IgD-negative memory B cell (primary cell): ENCODE data around the gene NHSL2. TPM values are rescaled to one million over a fixed set of nuclear protein-coding genes. Genes with fewer than 3 reads are reported as not detected.
"Not testable (repeated sequence)": the region's sequence is repeated elsewhere in the genome, so short reads cannot be mapped to it uniquely, and the experiment has no call there.

Experiments
- H3K27ac Mint-ChIP-seq, 3 donors: one replicate each; pipeline ENCODE4 v1.8.0; 2020 to 2022; ENCODE audit warnings: mild to moderate bottlenecking in 3 of 3, mixed read lengths in 3 of 3, moderate library complexity in 1 of 3
- H3K27me3 Mint-ChIP-seq: one replicate; pipeline ENCODE4 v1.8.0; 2021; ENCODE audit warnings: mixed read lengths
- H3K36me3 Mint-ChIP-seq: one replicate; pipeline ENCODE4 v1.8.0; 2020; ENCODE audit warnings: mild to moderate bottlenecking, mixed read lengths
- H3K4me1 Mint-ChIP-seq, 3 donors: one replicate each; pipeline ENCODE4 v1.8.0; 2020 to 2022; ENCODE audit warnings: mixed read lengths in 3 of 3, mild to moderate bottlenecking in 1 of 3
- H3K4me3 Mint-ChIP-seq, 4 donors: one replicate each; pipeline ENCODE4 v1.8.0; 2020 to 2022; ENCODE audit warnings: mild to moderate bottlenecking in 4 of 4, mixed read lengths in 4 of 4, moderate library complexity in 3 of 4
- H3K9me3 Mint-ChIP-seq, 3 donors: one replicate each; pipeline ENCODE4 v1.8.0; 2020 to 2021; ENCODE audit warnings: mixed read lengths in 3 of 3, mild to moderate bottlenecking in 1 of 3
- polyA plus RNA-seq: library from polyadenylated mRNA; unstranded; fragments of 300-500 nt; fragmentation: Illumina TruSeq; gene quantifications from one replicate; pipeline ENCODE4 v1.2.3, GENCODE V29; 2021

The NHSL2 gene
- polyA plus RNA-seq, 1 donor from 2014 or later, result 0.83 TPM

DNA sequence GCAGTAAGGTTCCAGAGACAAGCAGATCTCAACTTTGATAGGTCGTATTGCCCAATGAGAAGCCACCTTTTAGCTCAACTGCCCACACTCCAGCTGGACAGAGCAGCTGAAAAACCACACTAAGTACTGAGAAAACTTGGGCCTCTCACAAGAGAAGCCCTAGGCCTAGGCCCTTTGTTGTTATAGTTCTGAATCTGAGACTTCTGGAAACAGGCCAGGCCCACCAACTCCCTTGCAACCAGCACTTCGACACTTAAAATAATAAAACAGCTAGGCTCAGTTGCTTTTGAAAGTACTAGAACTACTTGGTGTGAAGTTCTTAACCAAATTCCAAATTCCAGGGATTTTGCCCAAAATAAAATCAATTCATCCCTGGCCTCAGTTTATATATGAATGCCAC is 234.5 kb downstream of the NHSL2 start:
- Mint-ChIP-seq H3K27ac (no peak overlapping the region), H3K4me3 (no peak overlapping the region), H3K27me3 (peaks cover 3% of the 10 kb centered on the region), H3K36me3 (no peaks in the 10 kb centered on the region), H3K4me1 (peaks cover 0 to 11% (median 11%) of the 10 kb centered on the region in 3 donors), H3K9me3 (no peaks in the 10 kb centered on the region)

DNA sequence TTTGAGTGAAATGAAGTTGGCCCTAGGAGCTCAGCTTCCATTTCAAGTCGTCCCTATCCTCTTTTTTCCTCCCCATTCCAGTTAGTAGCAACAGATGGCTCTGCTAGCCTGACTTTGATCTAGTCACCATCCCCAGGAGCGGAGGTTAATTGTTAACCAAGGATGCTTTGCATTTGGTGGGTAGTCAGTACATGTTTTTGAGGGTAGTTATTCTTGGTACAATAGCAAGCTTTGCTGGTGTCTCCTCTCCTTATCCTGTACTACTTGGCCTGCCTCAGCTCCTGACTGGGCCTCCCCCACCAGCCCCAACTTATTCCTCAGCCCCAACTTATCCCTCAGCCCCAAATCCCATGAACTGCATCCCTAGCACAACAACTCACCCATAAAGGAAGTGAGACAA is 235.9 kb downstream of the NHSL2 start:
- no peaks in the 10 kb centered on the region for H3K36me3 Mint-ChIP-seq
- H3K4me3 Mint-ChIP-seq, result no peak overlapping the region
- peaks cover 0 to 7% (median 6%) of the 10 kb centered on the region in 3 donors for H3K4me1 Mint-ChIP-seq
- no peaks in the 10 kb centered on the region for H3K9me3 Mint-ChIP-seq
- no peak overlapping the region for H3K27ac Mint-ChIP-seq
- no peaks in the 10 kb centered on the region for H3K27me3 Mint-ChIP-seq

DNA sequence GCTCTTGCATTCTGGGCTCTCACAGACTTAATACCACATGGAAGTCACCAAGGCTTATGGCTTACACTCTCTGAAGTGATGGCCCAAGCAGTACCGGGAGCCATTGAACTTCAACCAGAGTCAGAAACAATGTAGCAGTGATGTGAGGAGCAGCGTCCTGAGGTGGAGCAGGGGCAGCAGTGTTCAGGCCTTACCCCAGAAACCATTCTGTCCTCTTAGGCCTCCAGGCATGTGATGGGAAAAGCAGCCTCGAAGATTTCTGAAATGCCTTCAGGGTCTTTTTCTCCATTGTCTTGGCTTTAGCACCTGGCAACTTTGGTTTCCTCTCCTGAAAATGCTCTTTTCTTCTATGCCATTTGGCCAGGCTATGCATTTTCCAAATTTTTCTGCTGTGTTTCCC is 248.1 kb downstream of the NHSL2 start:
- no peaks in the 10 kb centered on the region for H3K4me1 Mint-ChIP-seq
- peaks cover 0 to 9% (median 2%) of the 10 kb centered on the region in 3 donors for H3K9me3 Mint-ChIP-seq

GRCh38 chrX:72159769-72160168 is 249.1 kb downstream of the NHSL2 start:
- Mint-ChIP-seq H3K4me1 (no peaks in the 10 kb centered on the region), H3K36me3 (peaks cover 2% of the 10 kb centered on the region), H3K27ac (peak overlapping the region in 1 of 3 donors; percentile 36), H3K9me3 (peaks cover 0 to 9% (median 2%) of the 10 kb centered on the region in 3 donors), H3K4me3 (no peak overlapping the region), H3K27me3 (peaks cover 5% of the 10 kb centered on the region)

More for the DNA sequence above, 248.1 kb downstream of the NHSL2 start:
- Mint-ChIP-seq H3K27me3 (peaks cover 5% of the 10 kb centered on the region), H3K4me3 (no peak overlapping the region), H3K27ac (no peak overlapping the region), H3K36me3 (peaks cover 2% of the 10 kb centered on the region)

DNA sequence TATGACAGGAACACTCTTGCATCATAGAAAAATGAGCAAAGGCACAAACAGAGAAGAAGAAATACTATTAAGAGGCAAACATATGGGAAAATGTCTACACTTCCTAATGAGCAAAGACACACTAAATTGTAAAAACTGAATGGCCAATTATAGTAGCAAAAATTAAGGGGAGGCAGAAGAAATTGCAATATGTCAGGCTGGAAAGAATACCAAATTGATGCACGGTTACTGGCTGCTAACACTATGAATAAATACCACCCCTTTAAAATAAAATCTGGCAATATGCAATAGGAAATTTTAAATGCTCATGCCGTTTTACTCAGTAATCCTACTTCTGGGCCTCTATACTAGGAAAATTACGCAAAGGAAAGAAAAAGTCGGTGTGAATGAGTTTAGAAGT is 254.9 kb downstream of the NHSL2 start:
- H3K36me3 Mint-ChIP-seq, result no peaks in the 10 kb centered on the region
- H3K4me3 Mint-ChIP-seq, result no peak overlapping the region
- H3K9me3 Mint-ChIP-seq, result peaks cover 0 to 2% (median 0%) of the 10 kb centered on the region in 3 donors
- H3K27me3 Mint-ChIP-seq, result peaks cover 10% of the 10 kb centered on the region
- H3K4me1 Mint-ChIP-seq, result no peaks in the 10 kb centered on the region
- H3K27ac Mint-ChIP-seq, result no peak overlapping the region

GRCh38 chrX:72169008-72169728 is 258.5 kb downstream of the NHSL2 start:
- no peaks in the 10 kb centered on the region for H3K4me1 Mint-ChIP-seq
- peak overlapping the region; percentile 24 to 78 (median 56) for H3K4me3 Mint-ChIP-seq
- no peaks in the 10 kb centered on the region for H3K36me3 Mint-ChIP-seq
- H3K27me3 Mint-ChIP-seq, result peaks cover 5% of the 10 kb centered on the region
- peaks cover 0 to 2% (median 0%) of the 10 kb centered on the region in 3 donors for H3K9me3 Mint-ChIP-seq
- peak overlapping the region in 2 of 3 donors; percentile 7 to 67 for H3K27ac Mint-ChIP-seq

GRCh38 chrX:72176289-72176688 is 265.6 kb downstream of the NHSL2 start:
- not testable (repeated sequence) for H3K9me3 Mint-ChIP-seq, H3K4me1 Mint-ChIP-seq, H3K27ac Mint-ChIP-seq, H3K27me3 Mint-ChIP-seq, H3K36me3 Mint-ChIP-seq, H3K4me3 Mint-ChIP-seq

GRCh38 chrX:72176981-72177380 is 266.3 kb downstream of the NHSL2 start:
- no peak overlapping the region for H3K4me3 Mint-ChIP-seq
- peaks cover 2% of the 10 kb centered on the region for H3K27me3 Mint-ChIP-seq
- no peak overlapping the region for H3K27ac Mint-ChIP-seq
- H3K4me1 Mint-ChIP-seq, result peaks cover 0 to 3% (median 3%) of the 10 kb centered on the region in 3 donors
- H3K36me3 Mint-ChIP-seq, result no peaks in the 10 kb centered on the region
- peaks cover 0 to 2% (median 0%) of the 10 kb centered on the region in 3 donors for H3K9me3 Mint-ChIP-seq

- peaks cover 0 to 6% (median 3%) of the 10 kb centered on the region in 3 donors for H3K4me1 Mint-ChIP-seq
- H3K9me3 Mint-ChIP-seq, result peaks cover 0 to 2% (median 0%) of the 10 kb centered on the region in 3 donors
- H3K36me3 Mint-ChIP-seq, result no peaks in the 10 kb centered on the region
- no peak overlapping the region for H3K4me3 Mint-ChIP-seq
- H3K27ac Mint-ChIP-seq, result no peak overlapping the region
- H3K27me3 Mint-ChIP-seq, result peaks cover 2% of the 10 kb centered on the region
Measured at GRCh38 chrX:72180539-72180938, 269.9 kb downstream of the NHSL2 start.

DNA sequence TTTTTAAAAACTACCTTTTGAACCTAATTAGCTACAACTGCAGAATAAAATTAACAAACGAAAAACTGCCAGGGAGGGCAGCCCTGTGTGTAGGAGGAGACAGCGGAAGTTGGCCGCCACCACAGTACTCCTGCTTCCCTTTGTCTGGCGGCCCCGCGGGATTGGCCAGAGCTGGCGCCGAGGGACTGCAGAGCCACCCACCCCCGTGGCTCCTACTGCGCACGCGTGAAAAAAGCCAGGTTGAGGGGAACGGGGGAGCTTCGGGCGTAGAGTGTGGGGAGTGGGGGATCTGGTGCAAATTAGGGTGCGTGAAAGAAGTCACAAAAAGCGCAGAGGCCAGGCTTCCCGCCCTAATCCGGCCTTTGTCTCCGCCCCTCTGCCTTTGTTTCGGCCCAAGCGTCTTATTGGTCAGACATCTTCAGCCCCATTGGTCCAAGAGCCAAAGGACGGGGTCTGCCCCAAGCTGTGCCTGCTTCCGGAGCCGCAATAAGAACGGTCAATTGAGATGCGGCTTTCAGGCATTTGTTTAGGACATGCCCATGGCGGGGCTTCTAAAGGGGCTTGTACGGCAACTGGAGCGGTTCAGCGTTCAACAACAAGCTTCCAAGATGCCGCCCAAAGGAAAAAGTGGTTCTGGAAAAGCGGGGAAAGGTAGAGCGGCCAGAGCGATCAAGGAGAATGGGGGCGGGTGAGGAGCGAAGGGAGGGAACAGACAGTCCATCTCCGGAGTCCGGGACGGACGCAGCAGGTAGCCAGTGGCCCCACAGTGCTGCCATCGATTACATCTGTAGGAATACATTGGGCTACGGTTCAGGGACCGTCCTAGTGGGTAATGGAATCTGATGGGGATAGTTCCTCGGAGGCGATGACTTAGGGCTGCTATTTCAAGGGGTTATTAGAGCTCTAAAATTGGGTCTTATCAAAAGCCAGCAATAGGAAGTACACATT is 270.8 kb downstream of the NHSL2 start, which contains the start of gene PIN4:
Gene PIN4, plus strand, starts transcription at position 580 of the 948 bp plus-strand sequence. Its CDS starts 29 bp downstream, at position 609.
- Mint-ChIP-seq H3K4me3 (no peak within 1 kb of the TSS), H3K9me3 (no peaks in the 10 kb centered on the region), H3K36me3 (no peaks in the 10 kb centered on the region), H3K4me1 (peaks cover 0 to 6% (median 3%) of the 10 kb centered on the region in 3 donors), H3K27me3 (peaks cover 2% of the 10 kb centered on the region), H3K27ac (no peak within 1 kb of the TSS)

DNA sequence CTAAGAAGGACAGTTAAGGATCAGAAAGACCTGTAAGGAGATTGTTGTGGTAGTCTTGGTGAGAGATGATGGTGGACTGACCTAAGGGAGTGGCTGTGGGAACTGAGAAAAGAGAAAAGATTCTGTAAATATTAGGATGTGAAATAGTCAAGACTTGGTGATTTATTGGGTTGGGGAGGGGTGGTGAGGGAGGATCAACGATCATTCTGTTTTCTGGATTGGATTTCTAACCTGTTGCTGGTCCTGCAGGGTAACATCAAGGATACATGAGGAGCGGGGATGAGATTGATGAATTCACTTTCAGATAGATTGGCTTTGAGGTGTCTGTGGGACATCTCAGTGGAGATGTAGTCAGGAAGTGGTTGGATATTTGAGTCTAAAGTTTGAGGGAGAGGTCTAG is 272.3 kb downstream of the NHSL2 start:
- H3K27me3 Mint-ChIP-seq, result peaks cover 2% of the 10 kb centered on the region
- H3K36me3 Mint-ChIP-seq, result no peaks in the 10 kb centered on the region
- peaks cover 0 to 6% (median 3%) of the 10 kb centered on the region in 3 donors for H3K4me1 Mint-ChIP-seq
- H3K9me3 Mint-ChIP-seq, result no peaks in the 10 kb centered on the region
- no peak overlapping the region for H3K4me3 Mint-ChIP-seq
- H3K27ac Mint-ChIP-seq, result no peak overlapping the region

DNA sequence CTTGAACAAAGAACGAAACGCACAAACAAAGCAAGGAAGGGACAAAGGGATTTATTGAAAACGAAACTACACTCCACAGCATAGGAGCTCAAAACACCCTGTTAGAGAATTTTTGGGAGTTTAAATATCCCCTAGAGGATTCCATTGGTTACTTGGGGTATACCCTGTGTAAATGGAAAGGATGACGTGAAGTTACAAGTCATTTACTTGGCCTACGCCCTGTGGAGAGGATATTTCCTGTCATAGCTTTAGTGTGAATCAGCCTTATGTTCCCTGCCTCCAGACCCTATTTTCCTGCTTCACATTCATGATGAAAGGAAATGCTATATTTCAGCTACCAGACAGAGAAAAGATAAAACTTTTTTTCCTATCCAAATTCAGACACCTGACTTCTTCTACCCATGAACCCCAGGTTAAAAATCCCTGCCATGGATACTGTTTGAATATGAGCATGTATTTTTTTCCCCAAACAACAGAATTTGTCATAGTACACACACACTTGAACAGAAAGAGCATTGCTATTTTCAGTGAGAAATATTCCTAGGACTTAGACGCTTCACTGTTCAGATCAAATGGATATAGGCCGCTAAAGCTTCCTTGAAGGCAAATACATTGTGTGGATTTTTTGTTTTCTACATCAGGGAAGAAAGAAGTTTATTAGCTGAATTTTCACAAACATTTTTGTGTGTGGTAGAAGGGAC is 291.3 kb downstream of the NHSL2 start:
- Mint-ChIP-seq H3K36me3 (no peaks in the 10 kb centered on the region), H3K27me3 (peaks cover 1% of the 10 kb centered on the region), H3K4me3 (no peak overlapping the region), H3K27ac (peak overlapping the region in 1 of 3 donors; percentile 42), H3K9me3 (no peaks in the 10 kb centered on the region), H3K4me1 (peaks cover 0 to 2% (median 0%) of the 10 kb centered on the region in 3 donors)
